GM21360 (cell line): ENCODE results near the gene PRAF2.

ENCODE experiments used
- ATAC-seq: cut with Tn5 transposase; IDR thresholded peaks from one replicate; pipeline ENCODE4 v1.9.1; 2021; ENCODE audit warnings: mild to moderate bottlenecking, moderate library complexity; ENCODE audit not compliant: unreplicated experiment

Gene PRAF2, protein sequence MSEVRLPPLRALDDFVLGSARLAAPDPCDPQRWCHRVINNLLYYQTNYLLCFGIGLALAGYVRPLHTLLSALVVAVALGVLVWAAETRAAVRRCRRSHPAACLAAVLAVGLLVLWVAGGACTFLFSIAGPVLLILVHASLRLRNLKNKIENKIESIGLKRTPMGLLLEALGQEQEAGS

GRCh38 chrX:49073601-49074575 is at the start of gene PRAF2:
Gene PRAF2, minus strand, starts transcription at chrX:49074002. Its CDS starts 15 bp downstream, at chrX:49073987.
- ATAC-seq = peak; percentile 84

DNA sequence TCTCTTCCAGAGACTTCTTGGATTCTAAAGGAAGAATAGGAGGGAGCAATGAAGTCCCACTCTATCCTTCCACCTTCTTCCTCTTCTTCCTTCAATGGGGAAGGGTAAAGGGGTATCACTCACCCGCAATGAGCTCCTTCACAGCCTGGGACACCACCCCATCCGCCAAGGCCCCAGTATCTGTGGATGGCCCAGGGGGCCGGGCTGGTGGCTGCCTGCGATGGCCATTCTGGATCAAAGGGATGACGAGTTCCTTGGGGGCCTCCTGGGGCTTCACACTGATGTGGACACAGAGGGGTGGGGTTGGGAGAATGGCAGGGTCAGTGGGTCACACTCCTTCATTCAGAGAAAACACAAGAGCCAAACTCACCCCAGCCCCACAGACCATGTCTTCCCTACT is 48.7 kb upstream of the PRAF2 start:
- no peak for ATAC-seq

- ATAC-seq = no peak
These were observed 46.3 kb upstream of the PRAF2 start for GRCh38 chrX:49120091-49120490.

GRCh38 chrX:49117581-49117980 is 43.8 kb upstream of the PRAF2 start:
- ATAC-seq = no peak

DNA sequence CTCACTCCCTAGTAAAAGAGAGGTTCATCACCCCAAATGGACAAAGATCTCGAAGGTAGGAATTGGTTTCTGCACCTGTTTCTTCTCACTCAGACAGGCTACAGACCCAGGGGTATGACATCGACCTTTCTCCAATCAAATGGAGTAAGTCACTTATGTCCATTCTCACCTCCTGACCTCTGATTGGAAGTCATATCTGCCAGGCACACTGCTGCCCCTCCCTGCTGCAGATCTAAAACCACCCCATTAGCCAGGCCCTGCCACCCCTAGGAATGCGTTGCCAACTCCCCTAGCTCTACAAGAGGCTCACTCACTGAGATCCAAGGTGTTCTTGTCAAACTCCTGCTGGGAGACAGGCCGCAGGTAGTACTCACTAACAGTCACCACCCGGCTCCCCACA is 42.9 kb upstream of the PRAF2 start:
- ATAC-seq = no peak

DNA sequence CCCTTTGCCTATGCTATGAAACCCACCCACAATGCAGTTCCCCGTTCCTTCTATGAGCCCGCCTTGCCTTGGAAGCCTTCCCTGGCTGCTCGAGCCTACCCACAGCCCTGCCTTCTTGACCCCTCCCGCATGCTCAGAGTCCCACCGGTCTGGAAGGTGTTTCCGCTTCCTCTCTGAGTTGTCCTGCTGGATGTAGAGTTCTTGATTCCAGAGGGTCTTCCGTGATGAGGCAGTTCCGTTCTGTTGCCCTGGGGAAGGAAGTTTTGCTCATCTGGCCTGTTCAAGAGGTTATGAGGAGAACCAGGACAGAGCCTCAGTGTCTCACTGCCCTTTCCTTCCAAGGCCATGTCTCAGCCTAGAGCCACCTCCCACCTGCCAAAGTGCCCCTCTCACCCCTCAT is 42.3 kb upstream of the PRAF2 start:
- no peak for ATAC-seq

DNA sequence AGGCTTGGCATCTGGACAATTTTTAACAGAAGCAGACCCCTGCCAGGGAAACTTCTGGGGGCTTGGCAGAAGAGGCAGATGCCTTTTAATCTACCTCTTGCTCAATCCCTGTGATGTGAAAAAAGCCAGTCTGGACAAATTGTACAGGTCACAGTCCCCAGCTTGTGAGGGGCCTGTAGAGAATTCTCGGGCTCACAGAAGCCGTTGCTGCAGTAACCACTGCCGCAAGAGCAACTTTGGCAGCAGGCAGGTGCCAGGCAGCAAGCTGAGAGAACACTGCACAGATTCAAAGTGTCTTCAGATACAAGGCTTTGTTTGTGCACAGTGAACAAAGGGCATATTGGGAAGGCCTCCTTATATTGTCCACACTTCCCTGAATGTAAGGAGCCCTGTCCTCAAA is 38.0 kb upstream of the PRAF2 start:
- ATAC-seq = no peak

- no peak for ATAC-seq
These were observed 36.6 kb upstream of the PRAF2 start for GRCh38 chrX:49110417-49110816.

GRCh38 chrX:49108641-49109040 is 34.8 kb upstream of the PRAF2 start:
- no peak for ATAC-seq

DNA sequence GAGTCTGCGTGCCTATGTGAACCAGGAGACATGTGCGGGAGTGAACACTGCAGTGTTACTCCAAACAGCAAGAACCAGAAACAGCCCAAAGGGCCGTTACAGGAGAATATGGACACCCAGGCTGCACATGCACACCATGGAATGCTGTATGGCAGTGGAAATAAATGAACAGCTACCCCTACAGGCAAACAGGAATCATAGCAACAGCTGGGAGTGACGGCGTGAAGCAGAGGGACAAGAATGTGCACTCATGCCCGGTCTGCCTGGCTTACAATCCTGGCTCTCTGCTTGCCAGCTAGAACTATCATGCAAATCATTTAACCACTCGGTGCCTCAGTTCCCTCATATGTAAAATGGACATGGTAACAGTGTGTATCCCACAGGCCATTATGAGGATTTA is 33.1 kb upstream of the PRAF2 start:
- no peak for ATAC-seq

GRCh38 chrX:49106296-49106695 is 32.5 kb upstream of the PRAF2 start:
- no peak for ATAC-seq

GRCh38 chrX:49103637-49104036 is 29.8 kb upstream of the PRAF2 start:
- no peak for ATAC-seq

- no peak for ATAC-seq
These were observed 28.4 kb upstream of the PRAF2 start for GRCh38 chrX:49102190-49102589.

DNA sequence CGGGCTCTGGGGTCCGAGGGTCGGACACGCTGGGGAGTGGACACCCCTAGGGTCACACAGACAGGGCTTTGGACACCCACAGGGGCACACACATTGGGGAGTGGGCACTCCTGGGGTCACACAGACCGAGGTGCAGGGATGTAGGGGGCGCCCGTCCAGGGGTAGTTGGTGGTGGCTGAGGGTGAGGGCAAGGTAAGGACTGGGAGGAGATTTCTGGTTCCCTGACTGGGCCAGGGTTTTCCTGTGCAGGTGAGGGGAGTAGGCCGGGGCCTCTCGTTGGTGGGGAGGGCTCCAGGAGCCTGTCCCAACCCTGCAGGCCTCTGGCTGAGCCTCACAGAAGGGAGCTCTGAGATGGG is 27.8 kb upstream of the PRAF2 start:
- no peak for ATAC-seq

DNA sequence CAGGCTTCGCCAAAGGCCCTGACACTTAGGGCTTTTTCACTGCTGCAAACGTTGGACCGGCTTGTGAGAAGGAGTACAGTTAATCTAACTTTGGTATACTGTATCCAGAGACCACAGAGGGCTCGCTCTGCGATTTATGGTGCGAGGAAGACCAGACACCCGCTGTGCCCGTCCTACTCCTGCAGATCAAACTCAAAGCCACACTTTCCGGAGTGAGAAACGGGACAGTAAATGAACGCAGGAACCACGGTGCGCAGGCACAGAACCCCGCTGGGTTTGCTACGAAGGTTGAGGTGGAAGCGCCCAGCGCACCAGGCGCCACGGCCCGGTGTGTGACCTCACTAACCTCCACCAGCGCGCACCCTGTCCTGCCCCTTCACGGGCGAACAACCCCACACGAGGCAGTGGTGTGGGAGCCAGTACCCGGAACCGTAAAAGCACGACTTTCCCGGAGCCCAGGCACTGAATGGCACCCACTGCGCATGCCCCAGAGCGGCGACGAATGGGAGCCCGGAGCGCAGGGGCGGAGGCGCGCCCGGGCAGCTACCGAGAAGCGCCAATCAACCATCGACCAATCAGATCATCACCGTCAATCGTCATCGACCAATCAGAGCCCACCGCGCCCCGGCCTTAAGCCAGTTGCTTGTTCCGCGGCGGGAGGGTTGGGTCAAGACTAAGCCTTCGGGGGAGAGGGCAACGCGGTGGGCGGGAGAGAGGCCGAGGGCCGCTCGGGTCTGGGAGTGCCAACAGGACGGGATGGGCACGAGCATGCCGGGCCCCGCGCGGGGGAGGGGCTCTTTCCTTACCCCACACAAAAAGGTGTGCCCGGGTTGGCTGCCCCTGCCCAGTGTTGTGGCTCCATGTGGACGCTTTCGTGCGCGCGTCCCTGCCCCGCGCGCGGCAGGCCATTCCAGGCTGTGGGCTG is 27.2 kb upstream of the PRAF2 start:
- peak; percentile 85 for ATAC-seq

DNA sequence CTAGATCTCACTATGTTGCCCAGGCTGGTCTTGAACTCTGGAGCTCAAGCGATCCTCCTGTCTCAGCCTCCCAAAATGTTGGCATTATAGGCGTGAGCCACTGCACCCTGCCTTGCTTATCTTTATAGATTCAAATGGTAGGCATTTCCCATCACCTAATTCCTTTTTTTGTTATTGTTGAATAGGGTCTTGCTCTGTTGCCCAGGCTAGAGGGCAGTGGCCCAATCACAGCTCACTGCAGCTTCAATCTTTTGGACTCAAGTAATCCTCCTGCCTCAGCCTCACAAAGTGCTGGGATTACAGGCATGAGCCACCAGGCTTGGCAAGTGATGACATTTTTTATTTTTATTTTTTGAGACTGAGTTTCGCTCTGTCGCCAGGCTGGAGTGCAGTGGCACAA is 22.6 kb upstream of the PRAF2 start:
- ATAC-seq = no peak

GRCh38 chrX:49089553-49089952 is 15.8 kb upstream of the PRAF2 start:
- no peak for ATAC-seq

DNA sequence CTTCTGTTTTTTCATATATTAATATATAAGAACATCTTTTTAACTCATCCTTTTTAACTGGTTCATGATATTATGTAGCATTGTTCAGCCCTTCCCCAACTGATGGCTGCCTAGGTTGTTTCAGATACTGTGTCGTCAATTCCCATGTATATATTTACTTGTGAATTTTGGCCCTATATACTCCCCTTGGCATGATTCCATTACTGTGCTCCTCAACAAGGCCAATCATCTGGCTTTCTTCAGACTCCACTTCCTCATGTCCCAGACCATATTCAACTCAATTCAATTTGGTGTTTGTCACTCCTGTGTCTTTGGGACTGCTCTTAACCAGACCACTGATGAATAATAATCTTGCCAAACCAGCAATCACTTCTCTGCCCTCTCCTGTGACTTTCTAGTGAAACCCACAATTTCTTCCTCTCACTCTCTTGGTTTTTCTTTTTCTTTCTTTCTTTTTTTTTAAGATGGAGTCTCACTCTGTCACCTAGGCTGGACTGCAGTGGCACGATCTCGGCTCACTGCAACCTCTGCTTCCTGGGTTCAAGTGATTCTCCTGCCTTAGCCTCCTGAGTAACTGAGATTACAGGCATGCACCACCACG is 8.6 kb upstream of the PRAF2 start:
- no peak for ATAC-seq

DNA sequence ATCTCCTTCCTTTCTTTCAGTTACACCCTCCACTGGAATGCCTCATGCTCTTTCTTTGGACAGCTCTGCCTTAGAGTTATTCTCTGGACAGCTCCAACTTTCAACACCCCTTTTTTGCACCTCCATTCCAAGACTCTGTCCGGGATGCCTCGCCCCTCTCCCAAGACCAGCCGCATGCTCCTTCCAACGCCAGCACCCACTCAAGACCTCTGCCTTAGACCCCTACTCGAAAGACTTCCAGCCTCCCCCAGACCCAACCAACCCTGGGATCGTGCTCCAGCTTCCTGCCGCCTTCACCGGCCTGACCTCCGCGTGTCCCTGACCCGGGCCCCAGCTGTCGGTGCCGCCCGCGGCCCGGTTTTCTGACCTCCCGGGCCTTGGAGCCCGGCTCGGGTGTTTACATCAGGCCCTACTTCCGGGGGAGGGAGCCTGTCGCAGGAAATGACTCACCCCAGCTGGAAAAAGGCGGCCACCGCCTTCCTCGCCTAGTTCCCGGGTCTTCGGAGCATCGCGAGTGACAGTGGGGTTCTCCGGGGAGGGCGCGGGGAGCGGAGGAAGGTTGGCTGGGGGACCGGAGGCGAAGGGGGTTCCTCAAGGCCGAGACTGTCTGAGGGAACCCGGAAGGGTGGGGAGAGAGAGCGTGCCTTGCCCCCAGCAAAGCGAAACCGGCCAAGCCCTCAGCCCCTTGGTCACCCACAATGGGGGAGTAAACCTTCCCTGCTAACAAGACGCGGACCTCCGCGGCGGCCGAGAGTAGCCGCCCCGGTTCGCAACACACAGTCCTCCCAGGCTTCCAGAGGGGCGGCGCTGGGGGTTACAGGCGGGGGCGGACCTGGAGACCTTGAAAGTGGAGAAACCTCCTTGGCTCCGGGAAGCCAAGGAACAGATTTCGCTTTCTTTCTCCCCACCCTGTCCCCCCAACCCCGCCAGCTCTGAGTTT is 6.0 kb upstream of the PRAF2 start, which contains the start of gene WDR45:
Gene WDR45 (minus strand): TSS at position 399 of the 940 bp plus-strand sequence. CDS start 1,792 bp downstream, outside the sequence.
- peak; percentile 56 for ATAC-seq

- ATAC-seq = no peak
These were observed 4.1 kb upstream of the PRAF2 start for GRCh38 chrX:49077941-49078340.
